WTC11 (cell line): Measurements from ENCODE around the gene MCAT. TPM values are rescaled to one million over a fixed set of nuclear protein-coding genes. Genes with fewer than 3 reads are reported as not detected.

ENCODE experiments used
- ATAC-seq: fragments of 200-7000 bp; cut with Tn5 transposase; 2 replicates; pipeline ENCODE4 v1.10.0; 2021; ENCODE audit warnings: mild to moderate bottlenecking, moderate library complexity
- CTCF ChIA-PET: fragments of 300-600 bp; sonication (Branson Sonifier 250); formaldehyde crosslinking; loops from one replicate; lab custom pipeline; 2021; ENCODE audit warnings: antibody characterized with exemption; lab: Charles Lee
- POLR2A ChIA-PET: fragments of 350-600 bp; sonication (Branson Sonifier 250); formaldehyde crosslinking; loops from one replicate; lab custom pipeline; 2021; ENCODE audit warnings: antibody characterized with exemption; lab: Charles Lee
- DNase-seq: peaks from one replicate; pipeline ENCODE4 v3.0.0; 2021; ENCODE audit warnings: low spot score
- H3K27ac Mint-ChIP-seq: 2 replicates; pipeline ENCODE4 v1.8.0; 2021; ENCODE audit warnings: mixed read lengths
- H3K27me3 Mint-ChIP-seq: 2 replicates; pipeline ENCODE4 v1.8.0; 2021; ENCODE audit warnings: low read depth, mild to moderate bottlenecking, moderate library complexity, mixed read lengths
- H3K36me3 Mint-ChIP-seq: 2 replicates; pipeline ENCODE4 v1.8.0; 2021; ENCODE audit warnings: mixed read lengths
- H3K4me1 Mint-ChIP-seq: 2 replicates; pipeline ENCODE4 v1.8.0; 2022; ENCODE audit warnings: mixed read lengths
- H3K4me3 Mint-ChIP-seq: 2 replicates; pipeline ENCODE4 v1.8.0; 2021; ENCODE audit warnings: mild to moderate bottlenecking, moderate library complexity, mixed read lengths
- H3K9me3 Mint-ChIP-seq: 2 replicates; pipeline ENCODE4 v1.8.0; 2021; ENCODE audit warnings: mixed read lengths
- CREM ChIP-seq: sonication (generic); formaldehyde crosslinking; IDR thresholded peaks from 2 replicates; pipeline ENCODE4 v1.8.1; 2022; ENCODE audit warnings: mild to moderate bottlenecking, missing genetic modification reagents, moderate library complexity
- EMX1 ChIP-seq: fragments of 250-450 bp; sonication (Bioruptor Pico); IDR thresholded peaks from 2 replicates; pipeline ENCODE4 v1.8.0; 2021; ENCODE audit warnings: mild to moderate bottlenecking
- ESRRA ChIP-seq: sonication (generic); formaldehyde crosslinking; IDR thresholded peaks from 2 replicates; pipeline ENCODE4 v1.8.1; 2022; ENCODE audit warnings: mild to moderate bottlenecking, missing genetic modification reagents, borderline replicate concordance
- ETV6 ChIP-seq: sonication (generic); formaldehyde crosslinking; IDR thresholded peaks from 2 replicates; pipeline ENCODE4 v1.8.1; 2022; ENCODE audit warnings: mild to moderate bottlenecking, missing genetic modification reagents
- FOXP1 ChIP-seq: sonication (generic); formaldehyde crosslinking; IDR thresholded peaks from 2 replicates; pipeline ENCODE4 v1.8.0; 2022; ENCODE audit warnings: missing genetic modification reagents, mild to moderate bottlenecking, moderate library complexity, borderline replicate concordance
- HMGA2 ChIP-seq: fragments of 250-450 bp; sonication (Bioruptor Pico); IDR thresholded peaks from 2 replicates; pipeline ENCODE4 v1.4.0; 2021; ENCODE audit warnings: mild to moderate bottlenecking, moderate library complexity
- NFE2L1 ChIP-seq: sonication (generic); formaldehyde crosslinking; IDR thresholded peaks from 2 replicates; pipeline ENCODE4 v1.8.1; 2023; ENCODE audit warnings: missing genetic modification reagents
- NFYB ChIP-seq: sonication (generic); formaldehyde crosslinking; conservative IDR thresholded peaks from 2 replicates; pipeline ENCODE4 v1.8.0; 2022; ENCODE audit warnings: low read depth, missing genetic modification reagents
- NR2C2 ChIP-seq: sonication (generic); formaldehyde crosslinking; IDR thresholded peaks from 2 replicates; pipeline ENCODE4 v1.8.0; 2022; ENCODE audit warnings: mild to moderate bottlenecking, missing genetic modification reagents
- NR3C1 ChIP-seq: sonication (generic); formaldehyde crosslinking; conservative IDR thresholded peaks from 2 replicates; pipeline ENCODE4 v1.8.1; 2023; ENCODE audit warnings: low read depth, mild to moderate bottlenecking, missing genetic modification reagents
- PRRX2 ChIP-seq: fragments of 250-450 bp; sonication (Bioruptor Pico); IDR thresholded peaks from 2 replicates; pipeline ENCODE4 v1.8.0; 2021; ENCODE audit warnings: mild to moderate bottlenecking
- RELA ChIP-seq: sonication (generic); formaldehyde crosslinking; IDR thresholded peaks from 2 replicates; pipeline ENCODE4 v1.8.1; 2022; ENCODE audit warnings: missing genetic modification reagents, mild to moderate bottlenecking, borderline replicate concordance
- SP1 ChIP-seq: sonication (generic); formaldehyde crosslinking; conservative IDR thresholded peaks from 2 replicates; pipeline ENCODE4 v1.8.1; 2022; ENCODE audit warnings: missing genetic modification reagents
- ZNF232 ChIP-seq: sonication (generic); formaldehyde crosslinking; IDR thresholded peaks from 2 replicates; pipeline ENCODE4 v1.8.0; 2022; ENCODE audit warnings: mild to moderate bottlenecking, missing genetic modification reagents
- ZNF396 ChIP-seq: fragments of 250-450 bp; sonication (Bioruptor Pico); IDR thresholded peaks from 2 replicates; pipeline ENCODE4 v1.8.0; 2021; ENCODE audit warnings: mild to moderate bottlenecking, moderate library complexity, borderline replicate concordance
- ZNF423 ChIP-seq: fragments of 250-450 bp; sonication (Bioruptor Pico); IDR thresholded peaks from 2 replicates; pipeline ENCODE4 v2.1.2; 2022; ENCODE audit warnings: mild to moderate bottlenecking, moderate library complexity
- ZNF671 ChIP-seq: fragments of 250-450 bp; sonication (Bioruptor Pico); IDR thresholded peaks from 2 replicates; pipeline ENCODE4 v1.8.0; 2021; ENCODE audit warnings: mild to moderate bottlenecking
- total RNA-seq: library from RNA; stranded (reverse); gene quantifications from 3 replicates; pipeline ENCODE4 v1.2.3, GENCODE V29; 2021
- TF ChIP-seq, protein P1 (sequence below): sonication (generic); formaldehyde crosslinking; IDR thresholded peaks from 2 replicates; pipeline ENCODE4 v1.8.1; 2023; ENCODE audit warnings: mild to moderate bottlenecking, missing genetic modification reagents, moderate library complexity
- TF ChIP-seq, protein P2 (sequence below): sonication (generic); formaldehyde crosslinking; IDR thresholded peaks from 2 replicates; pipeline ENCODE4 v1.8.1; 2023; ENCODE audit warnings: mild to moderate bottlenecking, missing genetic modification reagents
- TF ChIP-seq, protein P3 (sequence below): sonication (generic); formaldehyde crosslinking; IDR thresholded peaks from 2 replicates; pipeline ENCODE4 v1.8.0; 2022; ENCODE audit warnings: mild to moderate bottlenecking, missing genetic modification reagents
- TF ChIP-seq, protein P4 (sequence below): fragments of 250-450 bp; sonication (Bioruptor Pico); IDR thresholded peaks from 2 replicates; pipeline ENCODE4 v1.9.0; 2021; ENCODE audit warnings: mild to moderate bottlenecking, borderline replicate concordance
- TF ChIP-seq, protein P5 (sequence below): sonication (generic); formaldehyde crosslinking; IDR thresholded peaks from 2 replicates; pipeline ENCODE4 v1.8.1; 2023; ENCODE audit warnings: mild to moderate bottlenecking, missing genetic modification reagents, moderate library complexity
- TF ChIP-seq, protein P6 (sequence below): sonication (generic); formaldehyde crosslinking; IDR thresholded peaks from 2 replicates; pipeline ENCODE4 v1.8.1; 2022; ENCODE audit warnings: low read depth, mild to moderate bottlenecking, moderate library complexity, missing genetic modification reagents, borderline replicate concordance
- TF ChIP-seq, protein P7 (sequence below): sonication (generic); formaldehyde crosslinking; IDR thresholded peaks from 2 replicates; pipeline ENCODE4 v1.8.1; 2023; ENCODE audit warnings: mild to moderate bottlenecking, missing genetic modification reagents, borderline replicate concordance

MCAT gene
- total RNA-seq, 1 experiment from 2014 or later, result 18.5 TPM

DNA sequence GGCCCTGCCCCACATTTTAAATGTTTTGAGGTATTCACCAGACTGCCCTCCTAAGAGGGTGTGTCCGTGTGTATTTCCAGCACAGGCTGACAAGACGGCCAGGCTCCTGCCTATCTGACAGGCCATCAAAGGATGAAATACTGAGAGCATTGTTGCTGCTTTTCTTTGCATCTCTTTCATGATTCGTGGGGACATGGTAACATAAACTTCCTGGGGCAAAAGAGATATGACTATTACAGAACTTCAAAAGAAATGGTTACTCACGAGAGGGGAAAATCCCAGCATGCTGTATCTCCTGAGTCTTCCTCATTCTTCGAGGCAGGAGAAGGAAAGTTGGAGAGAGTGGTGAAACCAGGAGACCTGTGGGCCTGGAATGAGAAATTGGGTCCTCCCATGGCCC, 43.0 kb downstream of the MCAT start:
- DNase-seq (no peak), ATAC-seq (no peak)
- Mint-ChIP-seq H3K27ac (no peak overlapping the region), H3K27me3 (no peaks in the 10 kb centered on the region; the same call in none of the 2 replicates), H3K9me3 (peaks cover 16% of the 10 kb centered on the region), H3K4me1 (peaks cover 3% of the 10 kb centered on the region; the same call in 1 of the 2 replicates), H3K4me3 (no peak overlapping the region), H3K36me3 (peaks cover 11% of the 10 kb centered on the region)
- ChIA-PET POLR2A (no interaction called here), CTCF (no interaction called here)
- no peak for TF ChIP-seq NR3C1
- TF ChIP-seq, protein P1, sequence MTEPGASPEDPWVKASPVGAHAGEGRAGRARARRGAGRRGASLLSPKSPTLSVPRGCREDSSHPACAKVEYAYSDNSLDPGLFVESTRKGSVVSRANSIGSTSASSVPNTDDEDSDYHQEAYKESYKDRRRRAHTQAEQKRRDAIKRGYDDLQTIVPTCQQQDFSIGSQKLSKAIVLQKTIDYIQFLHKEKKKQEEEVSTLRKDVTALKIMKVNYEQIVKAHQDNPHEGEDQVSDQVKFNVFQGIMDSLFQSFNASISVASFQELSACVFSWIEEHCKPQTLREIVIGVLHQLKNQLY, result no peak
- no peak for TF ChIP-seq NFYB (CRISPR knock-in tag)
- TF ChIP-seq RELA (CRISPR knock-in tag), result no peak

DNA sequence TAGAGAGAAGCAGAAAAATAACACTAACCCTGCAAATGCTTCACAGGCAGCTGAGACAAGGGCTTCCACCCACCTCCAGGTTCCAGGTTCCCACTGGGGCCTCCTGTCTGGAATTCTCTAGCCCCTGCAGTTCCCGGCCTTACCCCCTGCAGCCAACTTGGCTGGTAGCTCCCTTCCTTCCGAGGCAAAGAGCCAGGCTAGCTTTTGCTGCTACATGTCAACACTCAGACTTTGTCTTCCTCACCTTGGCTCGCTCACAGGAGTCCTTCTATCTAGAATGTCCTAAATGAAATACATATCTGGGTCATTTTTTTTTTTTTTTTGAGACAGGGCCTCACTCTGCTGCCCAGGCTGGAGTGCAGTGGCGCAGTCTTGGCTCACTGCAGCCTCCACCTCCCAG, 44.1 kb downstream of the MCAT start:
- peaks cover 11% of the 10 kb centered on the region for H3K36me3 Mint-ChIP-seq
- CTCF ChIA-PET, result interaction anchor here (1.2 kb wide), 1 partner anchor 41 kb away, joined by 3 read pairs; no protein-coding TSS in a partner anchor

More for the DNA sequence above, 44.1 kb downstream of the MCAT start:
- H3K27ac Mint-ChIP-seq, result no peak overlapping the region
- peaks cover 3% of the 10 kb centered on the region; the same call in 1 of the 2 replicates for H3K4me1 Mint-ChIP-seq
- no peak overlapping the region for H3K4me3 Mint-ChIP-seq
- POLR2A ChIA-PET, result no interaction called here
- peaks cover 16% of the 10 kb centered on the region for H3K9me3 Mint-ChIP-seq
- DNase-seq, result no peak
- H3K27me3 Mint-ChIP-seq, result no peaks in the 10 kb centered on the region; the same call in none of the 2 replicates
- no peak for ATAC-seq
- TF ChIP-seq, protein P2, sequence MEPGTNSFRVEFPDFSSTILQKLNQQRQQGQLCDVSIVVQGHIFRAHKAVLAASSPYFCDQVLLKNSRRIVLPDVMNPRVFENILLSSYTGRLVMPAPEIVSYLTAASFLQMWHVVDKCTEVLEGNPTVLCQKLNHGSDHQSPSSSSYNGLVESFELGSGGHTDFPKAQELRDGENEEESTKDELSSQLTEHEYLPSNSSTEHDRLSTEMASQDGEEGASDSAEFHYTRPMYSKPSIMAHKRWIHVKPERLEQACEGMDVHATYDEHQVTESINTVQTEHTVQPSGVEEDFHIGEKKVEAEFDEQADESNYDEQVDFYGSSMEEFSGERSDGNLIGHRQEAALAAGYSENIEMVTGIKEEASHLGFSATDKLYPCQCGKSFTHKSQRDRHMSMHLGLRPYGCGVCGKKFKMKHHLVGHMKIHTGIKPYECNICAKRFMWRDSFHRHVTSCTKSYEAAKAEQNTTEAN (CRISPR knock-in tag), result no peak
- TF ChIP-seq NR2C2, result no peak
- TF ChIP-seq, protein P3, sequence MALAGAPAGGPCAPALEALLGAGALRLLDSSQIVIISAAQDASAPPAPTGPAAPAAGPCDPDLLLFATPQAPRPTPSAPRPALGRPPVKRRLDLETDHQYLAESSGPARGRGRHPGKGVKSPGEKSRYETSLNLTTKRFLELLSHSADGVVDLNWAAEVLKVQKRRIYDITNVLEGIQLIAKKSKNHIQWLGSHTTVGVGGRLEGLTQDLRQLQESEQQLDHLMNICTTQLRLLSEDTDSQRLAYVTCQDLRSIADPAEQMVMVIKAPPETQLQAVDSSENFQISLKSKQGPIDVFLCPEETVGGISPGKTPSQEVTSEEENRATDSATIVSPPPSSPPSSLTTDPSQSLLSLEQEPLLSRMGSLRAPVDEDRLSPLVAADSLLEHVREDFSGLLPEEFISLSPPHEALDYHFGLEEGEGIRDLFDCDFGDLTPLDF, result no peak
- TF ChIP-seq, protein P4, sequence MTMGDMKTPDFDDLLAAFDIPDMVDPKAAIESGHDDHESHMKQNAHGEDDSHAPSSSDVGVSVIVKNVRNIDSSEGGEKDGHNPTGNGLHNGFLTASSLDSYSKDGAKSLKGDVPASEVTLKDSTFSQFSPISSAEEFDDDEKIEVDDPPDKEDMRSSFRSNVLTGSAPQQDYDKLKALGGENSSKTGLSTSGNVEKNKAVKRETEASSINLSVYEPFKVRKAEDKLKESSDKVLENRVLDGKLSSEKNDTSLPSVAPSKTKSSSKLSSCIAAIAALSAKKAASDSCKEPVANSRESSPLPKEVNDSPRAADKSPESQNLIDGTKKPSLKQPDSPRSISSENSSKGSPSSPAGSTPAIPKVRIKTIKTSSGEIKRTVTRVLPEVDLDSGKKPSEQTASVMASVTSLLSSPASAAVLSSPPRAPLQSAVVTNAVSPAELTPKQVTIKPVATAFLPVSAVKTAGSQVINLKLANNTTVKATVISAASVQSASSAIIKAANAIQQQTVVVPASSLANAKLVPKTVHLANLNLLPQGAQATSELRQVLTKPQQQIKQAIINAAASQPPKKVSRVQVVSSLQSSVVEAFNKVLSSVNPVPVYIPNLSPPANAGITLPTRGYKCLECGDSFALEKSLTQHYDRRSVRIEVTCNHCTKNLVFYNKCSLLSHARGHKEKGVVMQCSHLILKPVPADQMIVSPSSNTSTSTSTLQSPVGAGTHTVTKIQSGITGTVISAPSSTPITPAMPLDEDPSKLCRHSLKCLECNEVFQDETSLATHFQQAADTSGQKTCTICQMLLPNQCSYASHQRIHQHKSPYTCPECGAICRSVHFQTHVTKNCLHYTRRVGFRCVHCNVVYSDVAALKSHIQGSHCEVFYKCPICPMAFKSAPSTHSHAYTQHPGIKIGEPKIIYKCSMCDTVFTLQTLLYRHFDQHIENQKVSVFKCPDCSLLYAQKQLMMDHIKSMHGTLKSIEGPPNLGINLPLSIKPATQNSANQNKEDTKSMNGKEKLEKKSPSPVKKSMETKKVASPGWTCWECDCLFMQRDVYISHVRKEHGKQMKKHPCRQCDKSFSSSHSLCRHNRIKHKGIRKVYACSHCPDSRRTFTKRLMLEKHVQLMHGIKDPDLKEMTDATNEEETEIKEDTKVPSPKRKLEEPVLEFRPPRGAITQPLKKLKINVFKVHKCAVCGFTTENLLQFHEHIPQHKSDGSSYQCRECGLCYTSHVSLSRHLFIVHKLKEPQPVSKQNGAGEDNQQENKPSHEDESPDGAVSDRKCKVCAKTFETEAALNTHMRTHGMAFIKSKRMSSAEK, result no peak
- TF ChIP-seq CREM (CRISPR knock-in tag), result no peak
- no peak for TF ChIP-seq ESRRA (CRISPR knock-in tag)
- TF ChIP-seq EMX1 (CRISPR knock-in tag), result no peak
- TF ChIP-seq FOXP1 (CRISPR knock-in tag), result no peak
- TF ChIP-seq, protein P5, sequence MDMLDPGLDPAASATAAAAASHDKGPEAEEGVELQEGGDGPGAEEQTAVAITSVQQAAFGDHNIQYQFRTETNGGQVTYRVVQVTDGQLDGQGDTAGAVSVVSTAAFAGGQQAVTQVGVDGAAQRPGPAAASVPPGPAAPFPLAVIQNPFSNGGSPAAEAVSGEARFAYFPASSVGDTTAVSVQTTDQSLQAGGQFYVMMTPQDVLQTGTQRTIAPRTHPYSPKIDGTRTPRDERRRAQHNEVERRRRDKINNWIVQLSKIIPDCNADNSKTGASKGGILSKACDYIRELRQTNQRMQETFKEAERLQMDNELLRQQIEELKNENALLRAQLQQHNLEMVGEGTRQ (CRISPR knock-in tag), result no peak
- TF ChIP-seq NFE2L1 (CRISPR knock-in tag), result no peak
- TF ChIP-seq, protein P6, sequence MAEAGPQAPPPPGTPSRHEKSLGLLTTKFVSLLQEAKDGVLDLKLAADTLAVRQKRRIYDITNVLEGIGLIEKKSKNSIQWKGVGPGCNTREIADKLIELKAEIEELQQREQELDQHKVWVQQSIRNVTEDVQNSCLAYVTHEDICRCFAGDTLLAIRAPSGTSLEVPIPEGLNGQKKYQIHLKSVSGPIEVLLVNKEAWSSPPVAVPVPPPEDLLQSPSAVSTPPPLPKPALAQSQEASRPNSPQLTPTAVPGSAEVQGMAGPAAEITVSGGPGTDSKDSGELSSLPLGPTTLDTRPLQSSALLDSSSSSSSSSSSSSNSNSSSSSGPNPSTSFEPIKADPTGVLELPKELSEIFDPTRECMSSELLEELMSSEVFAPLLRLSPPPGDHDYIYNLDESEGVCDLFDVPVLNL (CRISPR knock-in tag), result no peak
- TF ChIP-seq ZNF232 (CRISPR knock-in tag), result no peak
- no peak for TF ChIP-seq ZNF671
- no peak for TF ChIP-seq SP1 (CRISPR knock-in tag)
- TF ChIP-seq ZNF423 (CRISPR knock-in tag), result no peak
- no peak for TF ChIP-seq ETV6 (CRISPR knock-in tag)
- TF ChIP-seq, protein P7, sequence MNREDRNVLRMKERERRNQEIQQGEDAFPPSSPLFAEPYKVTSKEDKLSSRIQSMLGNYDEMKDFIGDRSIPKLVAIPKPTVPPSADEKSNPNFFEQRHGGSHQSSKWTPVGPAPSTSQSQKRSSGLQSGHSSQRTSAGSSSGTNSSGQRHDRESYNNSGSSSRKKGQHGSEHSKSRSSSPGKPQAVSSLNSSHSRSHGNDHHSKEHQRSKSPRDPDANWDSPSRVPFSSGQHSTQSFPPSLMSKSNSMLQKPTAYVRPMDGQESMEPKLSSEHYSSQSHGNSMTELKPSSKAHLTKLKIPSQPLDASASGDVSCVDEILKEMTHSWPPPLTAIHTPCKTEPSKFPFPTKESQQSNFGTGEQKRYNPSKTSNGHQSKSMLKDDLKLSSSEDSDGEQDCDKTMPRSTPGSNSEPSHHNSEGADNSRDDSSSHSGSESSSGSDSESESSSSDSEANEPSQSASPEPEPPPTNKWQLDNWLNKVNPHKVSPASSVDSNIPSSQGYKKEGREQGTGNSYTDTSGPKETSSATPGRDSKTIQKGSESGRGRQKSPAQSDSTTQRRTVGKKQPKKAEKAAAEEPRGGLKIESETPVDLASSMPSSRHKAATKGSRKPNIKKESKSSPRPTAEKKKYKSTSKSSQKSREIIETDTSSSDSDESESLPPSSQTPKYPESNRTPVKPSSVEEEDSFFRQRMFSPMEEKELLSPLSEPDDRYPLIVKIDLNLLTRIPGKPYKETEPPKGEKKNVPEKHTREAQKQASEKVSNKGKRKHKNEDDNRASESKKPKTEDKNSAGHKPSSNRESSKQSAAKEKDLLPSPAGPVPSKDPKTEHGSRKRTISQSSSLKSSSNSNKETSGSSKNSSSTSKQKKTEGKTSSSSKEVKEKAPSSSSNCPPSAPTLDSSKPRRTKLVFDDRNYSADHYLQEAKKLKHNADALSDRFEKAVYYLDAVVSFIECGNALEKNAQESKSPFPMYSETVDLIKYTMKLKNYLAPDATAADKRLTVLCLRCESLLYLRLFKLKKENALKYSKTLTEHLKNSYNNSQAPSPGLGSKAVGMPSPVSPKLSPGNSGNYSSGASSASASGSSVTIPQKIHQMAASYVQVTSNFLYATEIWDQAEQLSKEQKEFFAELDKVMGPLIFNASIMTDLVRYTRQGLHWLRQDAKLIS (CRISPR knock-in tag), result no peak
- no peak for TF ChIP-seq PRRX2 (CRISPR knock-in tag)
- TF ChIP-seq HMGA2 (CRISPR knock-in tag), result no peak
- no peak for TF ChIP-seq ZNF396 (CRISPR knock-in tag)
- TF ChIP-seq, all 79 proteins: peak for 0
